Measurements from ENCODE around the gene TGM5. TPM values are rescaled to one million over a fixed set of nuclear protein-coding genes. Genes with fewer than 3 reads are reported as not detected.
"Not testable (repeated sequence)": the region's sequence is repeated elsewhere in the genome, so short reads cannot be mapped to it uniquely, and the experiment has no call there.

Gene TGM5
- total RNA-seq, 1 donor from 2014 or later, result not detected

GRCh38 chr15:43299411-43299810, 32.7 kb upstream of the TGM5 start:
- no peaks in the 10 kb centered on the region for H3K9me3 ChIP-seq (replicated peaks)
- TF ChIP-seq, protein P1, sequence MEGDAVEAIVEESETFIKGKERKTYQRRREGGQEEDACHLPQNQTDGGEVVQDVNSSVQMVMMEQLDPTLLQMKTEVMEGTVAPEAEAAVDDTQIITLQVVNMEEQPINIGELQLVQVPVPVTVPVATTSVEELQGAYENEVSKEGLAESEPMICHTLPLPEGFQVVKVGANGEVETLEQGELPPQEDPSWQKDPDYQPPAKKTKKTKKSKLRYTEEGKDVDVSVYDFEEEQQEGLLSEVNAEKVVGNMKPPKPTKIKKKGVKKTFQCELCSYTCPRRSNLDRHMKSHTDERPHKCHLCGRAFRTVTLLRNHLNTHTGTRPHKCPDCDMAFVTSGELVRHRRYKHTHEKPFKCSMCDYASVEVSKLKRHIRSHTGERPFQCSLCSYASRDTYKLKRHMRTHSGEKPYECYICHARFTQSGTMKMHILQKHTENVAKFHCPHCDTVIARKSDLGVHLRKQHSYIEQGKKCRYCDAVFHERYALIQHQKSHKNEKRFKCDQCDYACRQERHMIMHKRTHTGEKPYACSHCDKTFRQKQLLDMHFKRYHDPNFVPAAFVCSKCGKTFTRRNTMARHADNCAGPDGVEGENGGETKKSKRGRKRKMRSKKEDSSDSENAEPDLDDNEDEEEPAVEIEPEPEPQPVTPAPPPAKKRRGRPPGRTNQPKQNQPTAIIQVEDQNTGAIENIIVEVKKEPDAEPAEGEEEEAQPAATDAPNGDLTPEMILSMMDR (IDR thresholded peaks at IDR 0.05; ENCODE audit: borderline replicate concordance), result no peak
- intact Hi-C loops (cut with micrococcal nuclease), result no loop called here
- no peak overlapping the region for H3K27ac ChIP-seq (replicated peaks)
- H3K4me1 ChIP-seq, result no peaks in the 10 kb centered on the region
- H3K4me3 ChIP-seq, result no peak overlapping the region
- DNase-seq, result no peak
- peaks cover 59% of the 10 kb centered on the region for H3K27me3 ChIP-seq (ENCODE audit: low read depth)
- no peaks in the 10 kb centered on the region for H3K36me3 ChIP-seq

- Histone ChIP-seq H3K9me3 (replicated peaks) (no peaks in the 10 kb centered on the region), H3K27me3 (ENCODE audit: low read depth) (peaks cover 64% of the 10 kb centered on the region), H3K27ac (replicated peaks) (no peak overlapping the region), H3K36me3 (no peaks in the 10 kb centered on the region), H3K4me3 (no peak overlapping the region), H3K4me1 (peaks cover 6% of the 10 kb centered on the region)
- DNase-seq, result no peak
- intact Hi-C loops (cut with micrococcal nuclease), result no loop called here
- TF ChIP-seq, protein P1 (IDR thresholded peaks at IDR 0.05; ENCODE audit: borderline replicate concordance), result no peak
Observed at GRCh38 chr15:43294091-43294706, 27.5 kb upstream of the TGM5 start.

GRCh38 chr15:43293432-43293831, 26.7 kb upstream of the TGM5 start:
- Histone ChIP-seq H3K27ac (replicated peaks) (no peak overlapping the region), H3K27me3 (ENCODE audit: low read depth) (peaks cover 58% of the 10 kb centered on the region), H3K4me1 (peaks cover 6% of the 10 kb centered on the region), H3K4me3 (no peak overlapping the region), H3K36me3 (no peaks in the 10 kb centered on the region), H3K9me3 (replicated peaks) (no peaks in the 10 kb centered on the region)
- TF ChIP-seq, protein P1 (IDR thresholded peaks at IDR 0.05; ENCODE audit: borderline replicate concordance), result no peak
- DNase-seq, result no peak
- intact Hi-C loops (cut with micrococcal nuclease), result no loop called here

DNA sequence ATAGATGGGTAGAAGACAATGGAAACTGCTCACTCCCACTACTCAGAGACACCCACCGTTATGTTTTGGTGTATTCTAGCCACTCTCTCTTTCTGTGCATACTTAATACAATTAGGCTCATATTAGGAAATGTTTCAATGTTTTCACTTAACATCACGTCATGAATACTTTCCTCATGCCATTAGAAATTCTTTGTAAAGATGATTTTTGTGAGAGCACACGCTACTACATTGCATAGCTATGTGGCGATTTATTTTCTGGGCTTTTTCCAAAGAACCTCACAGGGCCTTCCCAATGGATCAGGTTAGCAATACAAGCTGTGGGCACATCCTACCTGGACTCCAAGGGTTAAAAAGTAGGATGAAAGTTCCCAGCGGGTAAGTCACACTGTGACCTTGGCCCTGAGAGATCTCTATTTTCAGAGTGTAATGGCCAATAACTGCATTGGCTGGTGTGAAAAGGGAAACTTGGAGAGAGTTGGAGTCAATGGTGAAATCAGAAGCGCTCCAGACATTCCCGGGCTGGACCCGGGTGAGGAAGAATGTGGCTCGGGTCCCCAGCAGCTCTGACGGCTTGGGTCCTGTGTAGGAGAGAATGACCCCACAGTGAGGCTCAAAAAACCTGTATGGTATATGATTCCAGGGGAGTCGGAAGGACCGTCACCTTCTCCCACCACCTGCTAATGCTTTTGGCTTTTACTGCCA, 25.8 kb upstream of the TGM5 start:
- Histone ChIP-seq H3K36me3 (no peaks in the 10 kb centered on the region), H3K4me3 (no peak overlapping the region), H3K27ac (replicated peaks) (no peak overlapping the region), H3K9me3 (replicated peaks) (no peaks in the 10 kb centered on the region), H3K27me3 (ENCODE audit: low read depth) (peaks cover 51% of the 10 kb centered on the region), H3K4me1 (peaks cover 6% of the 10 kb centered on the region)
- TF ChIP-seq, protein P1 (IDR thresholded peaks at IDR 0.05; ENCODE audit: borderline replicate concordance), result no peak
- intact Hi-C loops (cut with micrococcal nuclease), result no loop called here
- DNase-seq, result no peak

GRCh38 chr15:43289656-43290055, 22.9 kb upstream of the TGM5 start:
- DNase-seq; H3K36me3 ChIP-seq; H3K27ac ChIP-seq (replicated peaks); H3K9me3 ChIP-seq (replicated peaks); intact Hi-C loops (cut with micrococcal nuclease); H3K4me3 ChIP-seq; H3K4me1 ChIP-seq: not testable (repeated sequence)
- peaks cover 22% of the 10 kb centered on the region for H3K27me3 ChIP-seq (ENCODE audit: low read depth)

- Histone ChIP-seq H3K9me3 (replicated peaks) (no peaks in the 10 kb centered on the region), H3K4me1 (no peaks in the 10 kb centered on the region), H3K27me3 (ENCODE audit: low read depth) (peaks cover 4% of the 10 kb centered on the region), H3K27ac (replicated peaks) (no peak overlapping the region), H3K4me3 (no peak overlapping the region), H3K36me3 (no peaks in the 10 kb centered on the region)
- TF ChIP-seq, protein P1 (IDR thresholded peaks at IDR 0.05; ENCODE audit: borderline replicate concordance), result no peak
- no peak for DNase-seq
- intact Hi-C loops (cut with micrococcal nuclease), result no loop called here
Observed at GRCh38 chr15:43287254-43287653, 20.5 kb upstream of the TGM5 start.
